ENCODE results near the gene CSN2.
"Not testable (repeated sequence)": the region's sequence is repeated elsewhere in the genome, so short reads cannot be mapped to it uniquely, and the experiment has no call there.

The CSN2 gene

GRCh38 chr4:69951602-69952001 lies 13.9 kb downstream of the CSN2 start:
- H3K27ac ChIP-seq, result no peak overlapping the region
- TF ChIP-seq ZFX (IDR thresholded peaks at IDR 0.05; ENCODE audit: borderline replicate concordance), result no peak
- TF ChIP-seq, protein P1, sequence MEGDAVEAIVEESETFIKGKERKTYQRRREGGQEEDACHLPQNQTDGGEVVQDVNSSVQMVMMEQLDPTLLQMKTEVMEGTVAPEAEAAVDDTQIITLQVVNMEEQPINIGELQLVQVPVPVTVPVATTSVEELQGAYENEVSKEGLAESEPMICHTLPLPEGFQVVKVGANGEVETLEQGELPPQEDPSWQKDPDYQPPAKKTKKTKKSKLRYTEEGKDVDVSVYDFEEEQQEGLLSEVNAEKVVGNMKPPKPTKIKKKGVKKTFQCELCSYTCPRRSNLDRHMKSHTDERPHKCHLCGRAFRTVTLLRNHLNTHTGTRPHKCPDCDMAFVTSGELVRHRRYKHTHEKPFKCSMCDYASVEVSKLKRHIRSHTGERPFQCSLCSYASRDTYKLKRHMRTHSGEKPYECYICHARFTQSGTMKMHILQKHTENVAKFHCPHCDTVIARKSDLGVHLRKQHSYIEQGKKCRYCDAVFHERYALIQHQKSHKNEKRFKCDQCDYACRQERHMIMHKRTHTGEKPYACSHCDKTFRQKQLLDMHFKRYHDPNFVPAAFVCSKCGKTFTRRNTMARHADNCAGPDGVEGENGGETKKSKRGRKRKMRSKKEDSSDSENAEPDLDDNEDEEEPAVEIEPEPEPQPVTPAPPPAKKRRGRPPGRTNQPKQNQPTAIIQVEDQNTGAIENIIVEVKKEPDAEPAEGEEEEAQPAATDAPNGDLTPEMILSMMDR (IDR thresholded peaks at IDR 0.05), result no peak

GRCh38 chr4:69936566-69936965 lies 29.0 kb downstream of the CSN2 start:
- TF ChIP-seq ZFX (IDR thresholded peaks at IDR 0.05; ENCODE audit: borderline replicate concordance), result no peak
- TF ChIP-seq, protein P1 (IDR thresholded peaks at IDR 0.05), result no peak
- no peak overlapping the region for H3K27ac ChIP-seq

DNA sequence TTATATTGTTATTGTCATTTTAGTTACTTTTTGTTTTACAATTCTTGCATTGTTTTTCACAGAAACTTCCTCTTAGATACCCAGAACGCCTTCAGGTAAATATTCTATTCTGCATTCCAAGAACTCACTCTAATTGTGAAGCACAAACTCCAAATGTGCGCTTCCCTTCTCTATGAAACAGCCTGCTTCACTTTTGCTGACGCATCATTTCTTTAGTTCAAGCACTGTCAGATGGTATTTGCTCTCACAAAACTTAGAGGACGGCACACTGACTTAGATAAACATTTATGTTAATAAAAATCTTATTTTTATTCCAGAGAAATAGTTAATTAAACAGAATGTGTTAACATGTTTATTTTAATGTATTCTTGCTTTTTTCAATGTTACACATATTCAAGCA lies 31.4 kb downstream of the CSN2 start:
- TF ChIP-seq, protein P1 (IDR thresholded peaks at IDR 0.05), result no peak
- no peak for TF ChIP-seq ZFX (IDR thresholded peaks at IDR 0.05; ENCODE audit: borderline replicate concordance)
- no peak overlapping the region for H3K27ac ChIP-seq

DNA sequence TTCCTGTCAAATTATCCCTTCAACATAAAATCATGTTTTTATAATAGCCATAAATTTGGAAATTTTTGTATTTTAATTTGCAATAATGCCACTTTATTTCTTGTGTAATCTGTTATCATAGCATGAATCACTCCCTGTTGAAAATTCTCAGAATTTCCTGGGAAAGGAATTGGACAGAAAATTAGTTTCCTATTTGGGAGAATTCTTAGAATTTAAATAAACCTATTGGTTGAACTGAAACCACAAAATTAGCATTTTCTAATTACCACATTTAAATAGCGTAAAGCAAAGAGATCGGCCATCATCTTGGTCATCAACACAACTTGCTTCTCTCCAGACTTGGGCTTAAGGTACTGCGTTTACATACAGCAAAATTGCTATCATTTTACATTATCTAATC lies 34.8 kb downstream of the CSN2 start, which contains the start of gene CSN1S1:
TSS of gene CSN1S1 (plus strand) at position 301 of the 400 bp plus-strand sequence. CDS start 1,488 bp downstream, outside the sequence.
- TF ChIP-seq ZFX (IDR thresholded peaks at IDR 0.05; ENCODE audit: borderline replicate concordance), result no peak
- TF ChIP-seq, protein P1 (IDR thresholded peaks at IDR 0.05), result no peak
- H3K27ac ChIP-seq, result no peak within 1 kb of the TSS

GRCh38 chr4:69923782-69924410 lies 41.6 kb downstream of the CSN2 start:
- H3K27ac ChIP-seq, result not testable (repeated sequence)

DNA sequence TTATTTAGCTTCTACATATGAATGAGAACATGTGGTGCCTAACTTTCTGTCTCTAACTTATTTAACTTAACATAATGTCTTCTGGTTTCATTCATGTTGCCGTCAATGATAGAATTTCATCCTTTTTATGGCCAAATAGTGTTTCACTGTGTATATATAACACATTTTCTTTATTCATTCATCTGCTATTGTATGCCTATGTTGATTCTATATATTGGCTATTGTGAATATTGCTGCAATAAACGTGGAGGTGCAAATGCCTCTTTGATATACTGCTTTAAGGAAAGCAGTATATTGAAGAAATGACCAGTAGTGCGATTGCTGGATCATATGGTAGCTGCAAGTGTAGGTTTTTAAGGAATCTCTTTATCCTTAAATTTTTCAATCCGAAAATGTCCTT lies 44.7 kb downstream of the CSN2 start:
- TF ChIP-seq ZFX (IDR thresholded peaks at IDR 0.05; ENCODE audit: borderline replicate concordance), result no peak
- TF ChIP-seq, protein P1 (IDR thresholded peaks at IDR 0.05), result no peak
- no peak overlapping the region for H3K27ac ChIP-seq

DNA sequence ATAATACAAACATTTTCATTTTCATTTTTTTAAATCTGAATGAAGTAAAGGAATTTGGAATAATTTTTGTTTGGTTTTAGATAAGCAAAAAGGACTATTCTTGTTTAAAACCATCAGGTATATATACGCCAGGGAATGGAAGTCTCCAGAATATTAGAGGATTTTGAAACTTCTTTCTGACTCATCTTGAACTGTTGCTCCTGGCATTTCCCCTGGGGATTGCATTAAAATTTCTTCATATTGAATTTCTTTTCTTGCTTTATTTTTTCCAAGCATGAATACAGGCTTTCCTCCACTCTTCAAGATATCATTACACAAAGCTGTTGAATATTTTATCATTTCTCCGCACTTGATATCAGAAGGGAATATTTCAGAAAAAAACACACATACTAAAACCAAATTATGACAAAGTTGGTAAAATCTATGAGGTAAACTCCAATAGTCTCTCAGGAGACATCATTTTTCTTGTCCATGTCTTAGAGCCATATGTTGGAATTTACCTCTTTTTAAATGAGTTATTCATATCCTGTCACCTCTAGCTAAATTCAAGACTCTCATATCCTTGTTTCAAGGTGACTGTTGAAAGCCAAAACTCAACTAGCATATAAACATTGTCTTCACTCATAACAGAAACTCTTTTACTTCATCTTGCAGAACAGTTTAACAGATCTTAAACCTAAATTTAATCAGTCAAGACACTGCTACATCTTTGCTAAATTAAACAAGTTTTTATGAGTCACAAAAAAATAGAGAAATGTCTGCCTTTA lies 55.3 kb downstream of the CSN2 start:
- TF ChIP-seq ZFX (IDR thresholded peaks at IDR 0.05; ENCODE audit: borderline replicate concordance), result no peak
- TF ChIP-seq, protein P1 (IDR thresholded peaks at IDR 0.05), result no peak
- H3K27ac ChIP-seq, result no peak overlapping the region

Data from 22Rv1 (cell line).